DOHH2 (cell line): ENCODE data around the gene MEAF6.

Experiments used
- CTCF ChIP-seq: fragments of 200-600 bp; sonication (generic); IDR thresholded peaks from one replicate; pipeline ENCODE4 v1.5.1; 2014; ENCODE audit warnings: antibody characterized with exemption, mild to moderate bottlenecking, low read depth, low read length; ENCODE audit not compliant: poor library complexity, severe bottlenecking
- EZH2phosphoT487 ChIP-seq: fragments of 200-600 bp; sonication (generic); IDR thresholded peaks from 2 replicates; pipeline ENCODE4 v1.6.1; 2017; ENCODE audit warnings: borderline replicate concordance, mild to moderate bottlenecking, antibody characterized with exemption, low read length, moderate library complexity, mixed read lengths

- TF ChIP-seq CTCF (no peak), EZH2phosphoT487 (no peak)
These were observed 16.7 kb downstream of the MEAF6 start for GRCh38 chr1:37497832-37498231.
